ENCODE measurements around the gene MCCC2.
"Not testable (repeated sequence)": the region's sequence is repeated elsewhere in the genome, so short reads cannot be mapped to it uniquely, and the experiment has no call there.

Gene MCCC2

GRCh38 chr5:71586941-71587765 lies at the start of gene MCCC2:
TSS of gene MCCC2 (plus strand) at chr5:71587340. CDS start at chr5:71587426, 86 bp downstream.
- peak; percentile 92 to 98 (median 93) for DNase-seq (ENCODE audit: low read depth in 3 of 3)

DNA sequence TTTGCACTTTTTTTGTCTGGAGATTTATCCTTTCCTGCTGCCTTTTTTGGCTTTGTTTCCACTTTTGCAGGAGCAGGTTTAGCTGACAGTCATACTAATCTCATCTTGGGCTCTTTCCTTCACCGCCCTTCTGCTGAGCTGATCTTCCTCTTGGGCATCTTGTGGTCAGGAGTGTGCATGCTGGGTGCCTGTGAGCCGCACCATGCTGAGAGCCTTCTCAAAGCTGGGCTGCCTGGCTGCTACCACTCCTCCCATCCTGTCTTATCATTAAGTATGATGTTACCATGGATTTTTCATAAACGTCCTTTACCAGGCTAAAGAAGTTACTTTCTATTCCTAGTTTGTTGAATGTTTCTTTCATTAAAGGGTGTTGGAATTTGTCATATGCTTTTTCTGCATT lies 49.5 kb upstream of the MCCC2 start:
- DNase-seq (ENCODE audit: low read depth in 3 of 3) = no peak

GRCh38 chr5:71550885-71551284 lies 36.3 kb upstream of the MCCC2 start:
- not testable (repeated sequence) for DNase-seq (ENCODE audit: low read depth in 3 of 3)

GRCh38 chr5:71551582-71551981 lies 35.6 kb upstream of the MCCC2 start:
- not testable (repeated sequence) for DNase-seq (ENCODE audit: low read depth in 3 of 3)

GRCh38 chr5:71552026-71552749 lies 35.0 kb upstream of the MCCC2 start:
- DNase-seq (ENCODE audit: low read depth in 3 of 3) = not testable (repeated sequence)

GRCh38 chr5:71563161-71563560 lies 24.0 kb upstream of the MCCC2 start:
- DNase-seq (ENCODE audit: low read depth in 3 of 3) = no peak

GRCh38 chr5:71564895-71565294 lies 22.2 kb upstream of the MCCC2 start:
- no peak for DNase-seq (ENCODE audit: low read depth in 3 of 3)

- DNase-seq (ENCODE audit: low read depth in 3 of 3) = no peak
Measured at GRCh38 chr5:71569748-71570509, 17.2 kb upstream of the MCCC2 start.

- not testable (repeated sequence) for DNase-seq (ENCODE audit: low read depth in 3 of 3)
Measured at GRCh38 chr5:71571811-71572210, 15.3 kb upstream of the MCCC2 start.

DNA sequence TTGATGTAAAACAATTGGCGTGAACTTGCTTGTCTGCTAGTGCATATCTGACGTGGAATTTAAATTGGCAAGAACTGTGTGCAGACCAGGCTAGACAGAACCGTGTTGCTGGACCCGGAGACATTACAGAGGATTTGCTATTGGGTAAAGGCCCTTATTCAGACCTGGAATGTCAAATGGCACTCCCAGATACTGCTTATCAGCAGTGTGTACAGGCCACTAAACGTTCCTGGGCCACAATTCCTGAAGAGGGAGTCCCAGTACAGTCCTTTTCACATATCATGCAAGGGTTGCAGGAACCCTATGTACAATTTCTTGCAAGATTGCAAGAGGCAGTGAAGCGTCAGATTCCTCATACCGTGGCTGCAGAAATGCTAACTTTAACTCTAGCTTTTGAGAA lies 13.5 kb upstream of the MCCC2 start:
- no peak for DNase-seq (ENCODE audit: low read depth in 3 of 3)

GRCh38 chr5:71575588-71575987 lies 11.6 kb upstream of the MCCC2 start:
- not testable (repeated sequence) for DNase-seq (ENCODE audit: low read depth in 3 of 3)

- no peak for DNase-seq (ENCODE audit: low read depth in 3 of 3)
Measured at GRCh38 chr5:71576241-71576640, 10.9 kb upstream of the MCCC2 start.

DNA sequence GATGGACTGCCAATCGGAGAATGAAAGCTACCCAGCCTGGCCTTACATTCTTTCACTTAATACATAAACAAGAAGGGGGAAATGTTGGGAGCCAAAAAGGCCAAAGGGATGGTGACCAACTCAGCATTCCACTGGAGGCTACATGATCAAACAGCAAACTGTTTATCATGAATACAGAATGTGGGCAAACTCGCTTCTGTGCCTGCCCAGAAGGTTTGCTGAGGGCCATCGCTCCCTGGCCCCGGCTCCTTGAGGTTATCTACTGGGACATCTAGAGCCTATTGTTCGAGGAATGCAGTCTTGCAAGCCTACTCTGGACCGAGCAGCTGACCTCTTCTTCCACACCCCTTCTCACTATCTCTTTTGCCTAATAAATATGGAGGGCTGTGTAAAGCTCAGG lies 9.3 kb upstream of the MCCC2 start:
- DNase-seq (ENCODE audit: low read depth in 3 of 3) = not testable (repeated sequence)

GRCh38 chr5:71582945-71583584 lies 4.1 kb upstream of the MCCC2 start:
- no peak for DNase-seq (ENCODE audit: low read depth in 3 of 3)

DNA sequence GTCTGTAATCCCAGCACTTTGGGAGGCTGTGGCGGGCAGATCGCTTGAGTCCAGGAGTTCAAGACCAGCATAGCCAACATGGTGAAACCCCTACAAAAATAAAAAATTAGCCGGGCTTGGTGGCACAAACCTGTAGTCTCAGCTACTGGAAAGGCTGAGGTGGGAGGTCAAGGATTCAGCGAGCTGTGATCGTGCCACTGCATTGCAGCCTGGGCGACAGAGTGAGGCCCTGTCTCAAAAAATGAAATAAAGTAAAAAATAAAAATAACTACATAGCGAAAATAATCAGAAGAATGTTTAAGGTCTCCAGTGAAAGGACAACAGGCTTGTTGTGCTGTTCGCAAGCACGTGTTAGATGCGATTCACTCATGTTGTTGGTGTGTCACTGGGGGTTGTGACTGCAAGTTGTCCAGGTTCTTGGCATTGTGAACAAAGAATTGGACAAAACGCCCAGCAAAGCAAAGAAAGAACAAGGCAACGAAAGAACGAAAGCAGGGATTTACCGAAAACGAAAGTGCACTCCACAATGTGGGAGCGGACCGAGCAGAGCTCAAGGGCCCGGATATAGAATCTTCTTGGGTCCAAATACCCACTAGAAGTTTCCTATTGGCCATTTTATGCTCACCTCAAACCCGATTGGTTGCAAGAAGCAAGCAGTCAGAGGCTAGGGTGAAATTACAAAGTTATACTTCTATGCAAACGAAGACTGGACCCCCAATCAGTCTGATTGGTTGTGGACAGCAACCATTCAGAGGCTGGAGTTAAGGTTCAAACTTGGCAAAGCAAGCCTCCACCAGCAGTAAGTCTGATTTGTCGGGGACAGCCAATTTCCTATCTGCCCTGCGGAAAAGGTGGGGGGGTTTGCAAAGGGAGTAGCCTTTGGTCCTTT lies 844 bp upstream of the MCCC2 start:
- DNase-seq (ENCODE audit: low read depth in 3 of 3) = no peak

DNA sequence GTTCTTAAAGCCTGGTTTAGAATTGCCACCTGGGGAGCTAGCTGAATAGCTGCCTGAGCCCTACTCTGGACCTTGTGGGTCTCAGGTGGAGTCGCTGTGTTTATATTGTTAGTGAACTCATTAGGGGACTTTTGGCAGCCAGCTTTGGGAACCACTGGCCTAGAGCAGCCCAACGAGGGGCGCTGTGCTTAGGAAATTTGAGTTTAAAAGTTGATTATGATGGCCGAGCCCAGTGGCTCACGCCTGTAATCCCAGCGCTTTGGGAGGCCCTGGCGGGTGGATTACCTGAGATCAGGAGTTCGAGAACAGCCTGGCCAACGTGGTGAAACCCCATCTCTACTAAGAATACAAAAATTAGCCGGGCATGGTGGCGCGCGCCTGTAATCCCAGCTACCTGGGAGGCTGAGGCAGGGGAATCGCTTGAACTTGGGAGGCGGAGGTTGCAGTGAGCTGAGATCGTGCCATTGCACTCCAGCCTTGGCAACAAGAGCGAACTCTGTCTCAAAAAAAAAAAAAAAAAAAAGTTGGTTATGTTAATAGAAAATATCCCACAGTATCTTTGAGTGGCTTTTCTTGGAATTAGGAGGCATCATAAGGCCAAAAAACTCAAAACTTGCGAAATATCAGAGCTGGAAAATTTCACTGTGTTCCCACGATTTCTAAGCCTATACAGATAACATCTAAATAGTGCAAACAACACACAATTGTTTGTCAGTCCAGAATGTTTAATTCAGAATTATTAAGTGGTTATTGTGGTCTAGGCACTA lies 809 bp downstream of the MCCC2 start:
- DNase-seq (ENCODE audit: low read depth in 3 of 3) = no peak

DNA sequence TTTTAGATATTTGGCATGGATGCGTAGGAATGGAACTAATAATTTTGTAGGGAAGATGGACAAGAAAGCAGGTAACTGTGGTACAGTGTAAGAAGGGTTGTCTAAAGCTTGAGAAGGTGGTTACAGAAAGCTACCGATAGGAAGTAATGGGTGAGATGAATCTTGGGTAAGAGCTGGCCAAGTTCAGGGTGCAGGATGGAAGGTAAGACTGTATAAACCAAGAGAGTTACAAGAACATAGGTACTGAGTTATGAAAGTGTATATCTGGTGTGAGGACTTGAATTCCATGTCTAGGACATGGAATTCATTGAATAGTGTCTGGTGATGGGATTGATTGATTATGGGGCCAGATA lies 1.4 kb downstream of the MCCC2 start:
- no peak for DNase-seq (ENCODE audit: low read depth in 3 of 3)

DNA sequence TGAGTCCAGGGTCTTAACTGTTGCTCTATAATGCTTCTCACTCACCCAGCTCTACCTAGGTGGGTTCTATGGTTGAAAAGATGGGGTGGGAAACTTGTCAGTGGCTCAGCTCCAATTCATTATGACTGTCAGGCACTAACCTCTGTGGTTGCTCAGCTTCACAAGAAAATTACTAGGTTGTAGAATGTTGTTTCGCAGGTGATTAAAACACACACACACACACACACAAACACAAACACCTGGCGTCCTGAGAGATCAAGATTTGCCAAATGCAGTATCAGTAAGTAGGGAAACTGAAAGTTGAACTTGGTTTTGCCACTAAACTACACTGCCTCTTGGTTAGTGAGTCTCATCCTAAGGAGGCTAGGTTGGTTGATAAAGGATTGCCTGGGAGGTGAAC lies 2.8 kb downstream of the MCCC2 start:
- DNase-seq (ENCODE audit: low read depth in 3 of 3) = no peak

- DNase-seq (ENCODE audit: low read depth in 3 of 3) = no peak
Measured at GRCh38 chr5:71591100-71591499, 4.0 kb downstream of the MCCC2 start.

DNA sequence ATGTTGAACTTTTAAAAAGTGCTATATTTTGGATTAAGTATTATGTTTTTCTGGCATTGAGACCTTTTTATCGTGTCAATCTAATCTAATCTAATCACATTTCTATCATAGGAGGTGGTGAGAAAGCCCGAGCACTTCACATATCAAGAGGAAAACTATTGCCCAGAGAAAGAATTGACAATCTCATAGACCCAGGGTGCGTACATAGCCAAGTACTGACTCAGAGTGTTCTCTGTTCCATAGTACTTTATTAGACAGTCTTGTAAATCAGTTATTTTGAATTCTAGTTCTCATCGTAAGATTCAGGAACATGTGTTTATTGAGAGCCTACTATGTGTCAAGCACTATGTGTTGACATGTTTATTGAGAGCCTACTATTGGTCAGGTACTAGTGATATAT lies 9.0 kb downstream of the MCCC2 start:
- no peak for DNase-seq (ENCODE audit: low read depth in 3 of 3)
